GM12878 (cell line): ENCODE results near the gene ASRGL1.

ENCODE experiments used
- FOXM1 ChIP-seq: IDR thresholded peaks from 2 replicates; pipeline ENCODE4 v1.6.1; 2012; ENCODE audit warnings: low read depth, mild to moderate bottlenecking, inconsistent platforms, low read length, moderate library complexity
- KDM1A ChIP-seq: fragments of 200-600 bp; sonication (generic); IDR thresholded peaks from 2 replicates; pipeline ENCODE4 v1.6.1; 2016; ENCODE audit warnings: borderline replicate concordance
- NR2C1 ChIP-seq: fragments of 450-650 bp; IDR thresholded peaks from 2 replicates; pipeline ENCODE4 v1.6.1; 2017; ENCODE audit warnings: antibody characterized with exemption, mild to moderate bottlenecking, moderate library complexity
- RCOR1 ChIP-seq: conservative IDR thresholded peaks from 2 replicates; pipeline ENCODE4 v1.6.1; 2012; ENCODE audit warnings: low read depth, low read length, improper control_type of control experiment
- RFX5 ChIP-seq: IDR thresholded peaks from 2 replicates; pipeline ENCODE4 v1.6.1; 2011; ENCODE audit warnings: low read depth, low read length, improper control_type of control experiment
- SP1 ChIP-seq: IDR thresholded peaks from one replicate; pipeline ENCODE4 v1.6.1; 2011; ENCODE audit warnings: low read depth, low read length
- TCF7 ChIP-seq: IDR thresholded peaks from 2 replicates; pipeline ENCODE4 v1.6.1; 2014; ENCODE audit warnings: antibody characterized with exemption, borderline replicate concordance
- YY1 ChIP-seq: IDR thresholded peaks from 2 replicates; pipeline ENCODE4 v1.6.1; 2011; ENCODE audit warnings: low read depth, mild to moderate bottlenecking, low read length
- TF ChIP-seq, protein P1 (sequence below), 3 experiments: IDR thresholded peaks in 2 of 3; conservative IDR thresholded peaks in 1 of 3; 2 replicates each; pipeline ENCODE4 v1.5.1; 2011; ENCODE audit warnings: low read depth in 3 of 3, low read length in 3 of 3, mild to moderate bottlenecking in 3 of 3, control low read depth in 2 of 3, moderate library complexity in 2 of 3, inconsistent platforms in 1 of 3, mixed read lengths in 1 of 3; ENCODE audit not compliant: control insufficient read depth in 2 of 3, insufficient read depth in 1 of 3; ENCODE audit errors: extremely low read depth in 1 of 3
- TF ChIP-seq, protein P2 (sequence below): IDR thresholded peaks from 2 replicates; pipeline ENCODE4 v1.6.1; 2011; ENCODE audit warnings: borderline replicate concordance, low read depth, mild to moderate bottlenecking, moderate library complexity, mixed read lengths, low read length; ENCODE audit not compliant: insufficient read depth; ENCODE audit errors: extremely low read length
- TF ChIP-seq, protein P3 (sequence below): IDR thresholded peaks from 2 replicates; pipeline ENCODE4 v1.6.1; 2012; ENCODE audit warnings: mild to moderate bottlenecking, low read depth, low read length
- TF ChIP-seq, protein P4 (sequence below): IDR thresholded peaks from 2 replicates; pipeline ENCODE4 v1.6.1; 2011; ENCODE audit warnings: mild to moderate bottlenecking, low read depth, low read length, moderate library complexity; ENCODE audit not compliant: insufficient replicate concordance

DNA sequence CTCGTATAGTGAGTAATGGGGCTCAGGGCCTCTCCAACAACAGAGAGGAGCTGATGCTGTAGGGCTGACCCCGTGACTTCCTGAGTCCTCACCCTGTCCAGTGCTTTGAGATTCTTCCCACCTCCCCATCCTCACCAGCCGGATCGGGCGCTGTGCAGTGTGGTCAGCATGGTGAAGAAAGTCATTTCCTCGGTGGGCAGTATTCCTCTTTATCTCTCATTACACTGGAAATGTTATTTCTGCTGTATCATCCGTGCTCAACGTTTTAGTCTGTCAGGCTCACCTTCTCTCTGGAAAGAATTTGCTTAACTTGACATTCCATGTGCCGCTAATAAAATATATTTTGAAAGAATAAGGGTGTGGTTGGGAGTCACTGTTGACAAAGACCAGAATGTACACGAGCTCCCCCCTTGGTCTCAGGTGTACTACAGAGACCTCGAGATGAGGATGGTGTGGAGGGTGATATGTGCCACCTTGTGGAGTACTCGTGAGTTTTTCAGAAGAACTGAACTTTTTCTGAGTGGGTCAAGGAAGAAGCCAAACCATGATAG is 55.9 kb downstream of the ASRGL1 start:
- TF ChIP-seq, protein P1, sequence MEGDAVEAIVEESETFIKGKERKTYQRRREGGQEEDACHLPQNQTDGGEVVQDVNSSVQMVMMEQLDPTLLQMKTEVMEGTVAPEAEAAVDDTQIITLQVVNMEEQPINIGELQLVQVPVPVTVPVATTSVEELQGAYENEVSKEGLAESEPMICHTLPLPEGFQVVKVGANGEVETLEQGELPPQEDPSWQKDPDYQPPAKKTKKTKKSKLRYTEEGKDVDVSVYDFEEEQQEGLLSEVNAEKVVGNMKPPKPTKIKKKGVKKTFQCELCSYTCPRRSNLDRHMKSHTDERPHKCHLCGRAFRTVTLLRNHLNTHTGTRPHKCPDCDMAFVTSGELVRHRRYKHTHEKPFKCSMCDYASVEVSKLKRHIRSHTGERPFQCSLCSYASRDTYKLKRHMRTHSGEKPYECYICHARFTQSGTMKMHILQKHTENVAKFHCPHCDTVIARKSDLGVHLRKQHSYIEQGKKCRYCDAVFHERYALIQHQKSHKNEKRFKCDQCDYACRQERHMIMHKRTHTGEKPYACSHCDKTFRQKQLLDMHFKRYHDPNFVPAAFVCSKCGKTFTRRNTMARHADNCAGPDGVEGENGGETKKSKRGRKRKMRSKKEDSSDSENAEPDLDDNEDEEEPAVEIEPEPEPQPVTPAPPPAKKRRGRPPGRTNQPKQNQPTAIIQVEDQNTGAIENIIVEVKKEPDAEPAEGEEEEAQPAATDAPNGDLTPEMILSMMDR (IDR thresholded peaks at IDR 0.05 in 2 of 3, conservative IDR thresholded peaks at IDR 0.05 in 1 of 3; ENCODE audit: control insufficient read depth in 2 of 3, extremely low read depth in 1 of 3, insufficient read depth in 1 of 3, low read depth in 3 of 3, low read length in 3 of 3), result peak in 2 of 3 experiments; percentile 32 to 42; a peak in 2 of 6 replicates
- no peak for TF ChIP-seq NR2C1
- TF ChIP-seq TCF7, result no peak
- no peak for TF ChIP-seq RFX5
- no peak for TF ChIP-seq KDM1A
- TF ChIP-seq FOXM1, result no peak
- TF ChIP-seq, protein P2, sequence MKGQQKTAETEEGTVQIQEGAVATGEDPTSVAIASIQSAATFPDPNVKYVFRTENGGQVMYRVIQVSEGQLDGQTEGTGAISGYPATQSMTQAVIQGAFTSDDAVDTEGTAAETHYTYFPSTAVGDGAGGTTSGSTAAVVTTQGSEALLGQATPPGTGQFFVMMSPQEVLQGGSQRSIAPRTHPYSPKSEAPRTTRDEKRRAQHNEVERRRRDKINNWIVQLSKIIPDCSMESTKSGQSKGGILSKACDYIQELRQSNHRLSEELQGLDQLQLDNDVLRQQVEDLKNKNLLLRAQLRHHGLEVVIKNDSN, result no peak
- no peak for TF ChIP-seq SP1
- TF ChIP-seq, protein P3, sequence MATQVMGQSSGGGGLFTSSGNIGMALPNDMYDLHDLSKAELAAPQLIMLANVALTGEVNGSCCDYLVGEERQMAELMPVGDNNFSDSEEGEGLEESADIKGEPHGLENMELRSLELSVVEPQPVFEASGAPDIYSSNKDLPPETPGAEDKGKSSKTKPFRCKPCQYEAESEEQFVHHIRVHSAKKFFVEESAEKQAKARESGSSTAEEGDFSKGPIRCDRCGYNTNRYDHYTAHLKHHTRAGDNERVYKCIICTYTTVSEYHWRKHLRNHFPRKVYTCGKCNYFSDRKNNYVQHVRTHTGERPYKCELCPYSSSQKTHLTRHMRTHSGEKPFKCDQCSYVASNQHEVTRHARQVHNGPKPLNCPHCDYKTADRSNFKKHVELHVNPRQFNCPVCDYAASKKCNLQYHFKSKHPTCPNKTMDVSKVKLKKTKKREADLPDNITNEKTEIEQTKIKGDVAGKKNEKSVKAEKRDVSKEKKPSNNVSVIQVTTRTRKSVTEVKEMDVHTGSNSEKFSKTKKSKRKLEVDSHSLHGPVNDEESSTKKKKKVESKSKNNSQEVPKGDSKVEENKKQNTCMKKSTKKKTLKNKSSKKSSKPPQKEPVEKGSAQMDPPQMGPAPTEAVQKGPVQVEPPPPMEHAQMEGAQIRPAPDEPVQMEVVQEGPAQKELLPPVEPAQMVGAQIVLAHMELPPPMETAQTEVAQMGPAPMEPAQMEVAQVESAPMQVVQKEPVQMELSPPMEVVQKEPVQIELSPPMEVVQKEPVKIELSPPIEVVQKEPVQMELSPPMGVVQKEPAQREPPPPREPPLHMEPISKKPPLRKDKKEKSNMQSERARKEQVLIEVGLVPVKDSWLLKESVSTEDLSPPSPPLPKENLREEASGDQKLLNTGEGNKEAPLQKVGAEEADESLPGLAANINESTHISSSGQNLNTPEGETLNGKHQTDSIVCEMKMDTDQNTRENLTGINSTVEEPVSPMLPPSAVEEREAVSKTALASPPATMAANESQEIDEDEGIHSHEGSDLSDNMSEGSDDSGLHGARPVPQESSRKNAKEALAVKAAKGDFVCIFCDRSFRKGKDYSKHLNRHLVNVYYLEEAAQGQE, result no peak
- no peak for TF ChIP-seq RCOR1
- TF ChIP-seq, protein P4, sequence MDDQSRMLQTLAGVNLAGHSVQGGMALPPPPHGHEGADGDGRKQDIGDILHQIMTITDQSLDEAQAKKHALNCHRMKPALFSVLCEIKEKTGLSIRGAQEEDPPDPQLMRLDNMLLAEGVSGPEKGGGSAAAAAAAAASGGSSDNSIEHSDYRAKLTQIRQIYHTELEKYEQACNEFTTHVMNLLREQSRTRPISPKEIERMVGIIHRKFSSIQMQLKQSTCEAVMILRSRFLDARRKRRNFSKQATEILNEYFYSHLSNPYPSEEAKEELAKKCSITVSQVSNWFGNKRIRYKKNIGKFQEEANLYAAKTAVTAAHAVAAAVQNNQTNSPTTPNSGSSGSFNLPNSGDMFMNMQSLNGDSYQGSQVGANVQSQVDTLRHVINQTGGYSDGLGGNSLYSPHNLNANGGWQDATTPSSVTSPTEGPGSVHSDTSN, result no peak
- TF ChIP-seq YY1, result no peak
